ENCODE results near the gene SRRM1. TPM values are rescaled to one million over a fixed set of nuclear protein-coding genes. Genes with fewer than 3 reads are reported as not detected.
A peak's percentile ranks its signal among the peaks of the same experiment; 100 is the strongest.

Gene SRRM1
- total and polyA plus RNA-seq, 9 of the 15 experiments (the other 6 are each of a cell fraction or from before 2014, with no cell fraction given), result 54.5 to 268 (median 115) TPM

DNA sequence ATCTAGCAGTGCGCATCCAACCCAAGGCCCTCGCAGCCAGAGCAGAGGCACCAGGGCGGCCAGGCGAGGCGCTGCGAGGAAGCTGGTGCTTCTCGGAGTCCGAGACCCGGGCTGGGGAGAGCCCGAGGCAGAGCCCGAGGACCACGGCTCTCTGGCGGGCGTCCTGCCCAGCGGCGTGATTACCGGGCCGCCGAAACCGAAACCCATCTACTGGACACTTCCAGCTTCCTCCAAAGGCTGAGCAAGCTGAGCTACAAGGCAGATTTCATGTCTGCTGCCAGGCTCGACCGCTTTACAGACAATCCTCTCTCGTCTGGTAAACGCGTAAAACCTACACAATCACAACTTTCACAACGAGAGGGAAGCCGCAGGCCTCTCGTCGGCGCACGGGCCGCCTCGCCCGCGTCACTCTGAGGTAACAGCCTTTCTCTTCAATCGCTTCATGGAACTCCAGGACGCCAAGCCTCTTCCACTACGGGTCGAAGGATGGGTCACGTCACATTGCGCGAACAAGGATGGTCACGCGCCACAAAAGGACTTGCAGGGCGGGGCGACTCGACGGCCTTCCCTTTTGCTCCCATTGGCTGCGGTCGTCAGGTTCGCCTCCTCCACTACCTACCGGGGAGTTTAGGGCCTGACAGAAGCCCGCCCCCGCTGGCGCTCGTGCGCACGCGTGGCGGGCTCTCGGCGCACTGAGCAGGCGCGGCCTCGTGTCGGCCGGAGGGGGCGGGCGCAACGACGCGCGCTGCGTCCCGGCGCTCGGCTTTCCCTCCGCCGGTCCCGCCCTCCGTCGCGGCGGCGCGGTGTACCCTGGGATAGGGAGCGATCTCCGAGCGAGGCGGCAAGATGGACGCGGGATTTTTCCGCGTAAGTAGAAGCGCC is at the start of gene SRRM1 (continued):
- TF ChIP-seq EHMT2 (IDR thresholded peaks at IDR 0.05) (no peak), RFX5 (IDR thresholded peaks at IDR 0.05; ENCODE audit: low read depth, low read length) (no peak), DIDO1 (tag; IDR thresholded peaks at IDR 0.05; ENCODE audit: low read depth) (0 out of 2 replicates have a peak, but pooled peaks have one; percentile 62), YBX1 (IDR thresholded peaks at IDR 0.05) (no peak), ZNF398 (CRISPR knock-in tag; IDR thresholded peaks at IDR 0.05) (no peak), HNRNPL (IDR thresholded peaks at IDR 0.05; ENCODE audit: low read depth, low read length) (no peak), CTBP1 (IDR thresholded peaks at IDR 0.05; ENCODE audit: borderline replicate concordance) (peak; percentile 89), E2F6 (IDR thresholded peaks at IDR 0.05; ENCODE audit: borderline replicate concordance in 1 of 2, extremely low read depth in 1 of 2, insufficient read depth in 1 of 2, insufficient read length in 1 of 2, low read depth in 1 of 2, low read length in 1 of 2, poor library complexity in 1 of 2, severe bottlenecking in 1 of 2) (peak; percentile 51 to 94), RBM15 (IDR thresholded peaks at IDR 0.05; ENCODE audit: insufficient read depth, low read length) (no peak), THRAP3 (IDR thresholded peaks at IDR 0.05; ENCODE audit: borderline replicate concordance) (no peak)
- TF ChIP-seq, protein P1, sequence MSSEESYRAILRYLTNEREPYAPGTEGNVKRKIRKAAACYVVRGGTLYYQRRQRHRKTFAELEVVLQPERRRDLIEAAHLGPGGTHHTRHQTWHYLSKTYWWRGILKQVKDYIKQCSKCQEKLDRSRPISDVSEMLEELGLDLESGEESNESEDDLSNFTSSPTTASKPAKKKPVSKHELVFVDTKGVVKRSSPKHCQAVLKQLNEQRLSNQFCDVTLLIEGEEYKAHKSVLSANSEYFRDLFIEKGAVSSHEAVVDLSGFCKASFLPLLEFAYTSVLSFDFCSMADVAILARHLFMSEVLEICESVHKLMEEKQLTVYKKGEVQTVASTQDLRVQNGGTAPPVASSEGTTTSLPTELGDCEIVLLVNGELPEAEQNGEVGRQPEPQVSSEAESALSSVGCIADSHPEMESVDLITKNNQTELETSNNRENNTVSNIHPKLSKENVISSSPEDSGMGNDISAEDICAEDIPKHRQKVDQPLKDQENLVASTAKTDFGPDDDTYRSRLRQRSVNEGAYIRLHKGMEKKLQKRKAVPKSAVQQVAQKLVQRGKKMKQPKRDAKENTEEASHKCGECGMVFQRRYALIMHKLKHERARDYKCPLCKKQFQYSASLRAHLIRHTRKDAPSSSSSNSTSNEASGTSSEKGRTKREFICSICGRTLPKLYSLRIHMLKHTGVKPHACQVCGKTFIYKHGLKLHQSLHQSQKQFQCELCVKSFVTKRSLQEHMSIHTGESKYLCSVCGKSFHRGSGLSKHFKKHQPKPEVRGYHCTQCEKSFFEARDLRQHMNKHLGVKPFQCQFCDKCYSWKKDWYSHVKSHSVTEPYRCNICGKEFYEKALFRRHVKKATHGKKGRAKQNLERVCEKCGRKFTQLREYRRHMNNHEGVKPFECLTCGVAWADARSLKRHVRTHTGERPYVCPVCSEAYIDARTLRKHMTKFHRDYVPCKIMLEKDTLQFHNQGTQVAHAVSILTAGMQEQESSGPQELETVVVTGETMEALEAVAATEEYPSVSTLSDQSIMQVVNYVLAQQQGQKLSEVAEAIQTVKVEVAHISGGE (CRISPR knock-in tag; IDR thresholded peaks at IDR 0.05), result no peak; a peak in 1 of 6 replicates
- TF ChIP-seq, protein P2, sequence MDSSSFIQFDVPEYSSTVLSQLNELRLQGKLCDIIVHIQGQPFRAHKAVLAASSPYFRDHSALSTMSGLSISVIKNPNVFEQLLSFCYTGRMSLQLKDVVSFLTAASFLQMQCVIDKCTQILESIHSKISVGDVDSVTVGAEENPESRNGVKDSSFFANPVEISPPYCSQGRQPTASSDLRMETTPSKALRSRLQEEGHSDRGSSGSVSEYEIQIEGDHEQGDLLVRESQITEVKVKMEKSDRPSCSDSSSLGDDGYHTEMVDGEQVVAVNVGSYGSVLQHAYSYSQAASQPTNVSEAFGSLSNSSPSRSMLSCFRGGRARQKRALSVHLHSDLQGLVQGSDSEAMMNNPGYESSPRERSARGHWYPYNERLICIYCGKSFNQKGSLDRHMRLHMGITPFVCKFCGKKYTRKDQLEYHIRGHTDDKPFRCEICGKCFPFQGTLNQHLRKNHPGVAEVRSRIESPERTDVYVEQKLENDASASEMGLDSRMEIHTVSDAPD (CRISPR knock-in tag; IDR thresholded peaks at IDR 0.05), result no peak
- TF ChIP-seq, protein P3, sequence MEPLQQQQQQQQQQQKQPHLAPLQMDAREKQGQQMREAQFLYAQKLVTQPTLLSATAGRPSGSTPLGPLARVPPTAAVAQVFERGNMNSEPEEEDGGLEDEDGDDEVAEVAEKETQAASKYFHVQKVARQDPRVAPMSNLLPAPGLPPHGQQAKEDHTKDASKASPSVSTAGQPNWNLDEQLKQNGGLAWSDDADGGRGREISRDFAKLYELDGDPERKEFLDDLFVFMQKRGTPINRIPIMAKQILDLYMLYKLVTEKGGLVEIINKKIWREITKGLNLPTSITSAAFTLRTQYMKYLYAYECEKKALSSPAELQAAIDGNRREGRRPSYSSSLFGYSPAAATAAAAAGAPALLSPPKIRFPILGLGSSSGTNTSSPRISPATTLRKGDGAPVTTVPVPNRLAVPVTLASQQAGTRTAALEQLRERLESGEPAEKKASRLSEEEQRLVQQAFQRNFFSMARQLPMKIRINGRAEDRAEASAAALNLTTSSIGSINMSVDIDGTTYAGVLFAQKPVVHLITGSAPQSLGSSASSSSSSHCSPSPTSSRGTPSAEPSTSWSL (CRISPR knock-in tag; IDR thresholded peaks at IDR 0.05; ENCODE audit: borderline replicate concordance), result no peak
- TF ChIP-seq, protein P4, sequence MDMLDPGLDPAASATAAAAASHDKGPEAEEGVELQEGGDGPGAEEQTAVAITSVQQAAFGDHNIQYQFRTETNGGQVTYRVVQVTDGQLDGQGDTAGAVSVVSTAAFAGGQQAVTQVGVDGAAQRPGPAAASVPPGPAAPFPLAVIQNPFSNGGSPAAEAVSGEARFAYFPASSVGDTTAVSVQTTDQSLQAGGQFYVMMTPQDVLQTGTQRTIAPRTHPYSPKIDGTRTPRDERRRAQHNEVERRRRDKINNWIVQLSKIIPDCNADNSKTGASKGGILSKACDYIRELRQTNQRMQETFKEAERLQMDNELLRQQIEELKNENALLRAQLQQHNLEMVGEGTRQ (CRISPR knock-in tag; IDR thresholded peaks at IDR 0.05), result peak; percentile 90
